Osteoblast (primary cell): ENCODE data around the gene RBM48. TPM values are rescaled to one million over a fixed set of nuclear protein-coding genes. Genes with fewer than 3 reads are reported as not detected.

Source experiments
- DNase-seq: peaks from one replicate; pipeline ENCODE4 v3.0.0; 2011; ENCODE audit warnings: low spot score, mixed read lengths; ENCODE audit not compliant: insufficient read length; ENCODE audit errors: missing footprints
- H2AFZ ChIP-seq: 2 replicates; pipeline ENCODE4 v1.6.0; 2011; ENCODE audit warnings: mild to moderate bottlenecking, low read length
- H3K27ac ChIP-seq: 2 replicates; pipeline ENCODE4 v1.5.1; 2011; ENCODE audit warnings: mild to moderate bottlenecking, low read depth, low read length, moderate library complexity
- H3K27me3 ChIP-seq: 2 replicates; pipeline ENCODE4 v1.6.0; 2012; ENCODE audit warnings: mild to moderate bottlenecking, control low read depth, inconsistent platforms, low read length, moderate library complexity; ENCODE audit not compliant: insufficient read depth
- H3K36me3 ChIP-seq: 2 replicates; pipeline ENCODE4 v1.5.1; 2011; ENCODE audit warnings: mild to moderate bottlenecking, low read length, control low read depth, moderate library complexity; ENCODE audit not compliant: insufficient read depth
- H3K4me1 ChIP-seq: 2 replicates; pipeline ENCODE4 v1.5.1; 2011; ENCODE audit warnings: mild to moderate bottlenecking, low read length, control low read depth, moderate library complexity; ENCODE audit not compliant: insufficient read depth
- H3K4me2 ChIP-seq: 2 replicates; pipeline ENCODE4 v1.6.0; 2011; ENCODE audit warnings: mild to moderate bottlenecking, low read length; ENCODE audit not compliant: insufficient read depth
- H3K4me3 ChIP-seq: fragments of 200-600 bp; sonication (generic); 3 replicates; pipeline ENCODE4 v1.5.1; 2012; ENCODE audit warnings: mild to moderate bottlenecking, low read length, inconsistent platforms; ENCODE audit not compliant: insufficient read depth
- H3K79me2 ChIP-seq: 2 replicates; pipeline ENCODE4 v1.6.0; 2012; ENCODE audit warnings: mild to moderate bottlenecking, low read length, control low read depth, inconsistent platforms; ENCODE audit not compliant: insufficient read depth
- H3K9me3 ChIP-seq: 2 replicates; pipeline ENCODE4 v1.5.1; 2011; ENCODE audit warnings: low read depth, low read length, control low read depth
- H4K20me1 ChIP-seq: 2 replicates; pipeline ENCODE4 v1.6.0; 2012; ENCODE audit warnings: mild to moderate bottlenecking, low read length, control low read depth; ENCODE audit not compliant: insufficient read depth
- CTCF ChIP-seq: IDR thresholded peaks from 2 replicates; pipeline ENCODE4 v1.5.1; 2011; ENCODE audit warnings: mild to moderate bottlenecking, low read depth, low read length, moderate library complexity; ENCODE audit errors: extremely low read depth
- total RNA-seq: library from RNA; depleted of rRNA; stranded (reverse); fragments of >200 nt; gene quantifications from 2 replicates; pipeline ENCODE4 v1.2.3, GENCODE V29; 2012

Gene RBM48
- total RNA-seq, 1 donor: 11.2 TPM

GRCh38 chr7:92557808-92558362 is 29.3 kb downstream of the RBM48 start:
- Histone ChIP-seq H3K4me2 (no peak overlapping the region), H3K79me2 (no peaks in the 10 kb centered on the region), H3K9me3 (no peaks in the 10 kb centered on the region), H3K4me1 (no peaks in the 10 kb centered on the region), H3K36me3 (peaks cover 20% of the 10 kb centered on the region), H3K27me3 (no peaks in the 10 kb centered on the region), H2AFZ (no peak overlapping the region), H3K27ac (no peak overlapping the region), H3K4me3 (no peak overlapping the region), H4K20me1 (no peaks in the 10 kb centered on the region)
- no peak for TF ChIP-seq CTCF
- no peak for DNase-seq

GRCh38 chr7:92560602-92561001 is 32.0 kb downstream of the RBM48 start:
- no peak overlapping the region for H3K4me3 ChIP-seq
- H4K20me1 ChIP-seq: no peaks in the 10 kb centered on the region
- no peaks in the 10 kb centered on the region for H3K4me1 ChIP-seq
- no peak for DNase-seq
- no peak overlapping the region for H3K4me2 ChIP-seq
- no peaks in the 10 kb centered on the region for H3K9me3 ChIP-seq
- no peak overlapping the region for H2AFZ ChIP-seq
- H3K79me2 ChIP-seq: no peaks in the 10 kb centered on the region
- no peak for TF ChIP-seq CTCF
- H3K27ac ChIP-seq: no peak overlapping the region
- H3K36me3 ChIP-seq: peaks cover 41% of the 10 kb centered on the region
- no peaks in the 10 kb centered on the region for H3K27me3 ChIP-seq

- no peaks in the 10 kb centered on the region for H4K20me1 ChIP-seq
Observed at GRCh38 chr7:92563345-92563744, 34.8 kb downstream of the RBM48 start.

GRCh38 chr7:92567460-92567859 is 38.9 kb downstream of the RBM48 start:
- Histone ChIP-seq H3K4me1 (peaks cover 4% of the 10 kb centered on the region), H3K36me3 (peaks cover 50% of the 10 kb centered on the region), H3K4me2 (peak overlapping the region; percentile 34), H3K9me3 (no peaks in the 10 kb centered on the region), H3K79me2 (peaks cover 7% of the 10 kb centered on the region), H3K27ac (peak overlapping the region; percentile 64), H2AFZ (no peak overlapping the region), H4K20me1 (no peaks in the 10 kb centered on the region), H3K4me3 (no peak overlapping the region), H3K27me3 (no peaks in the 10 kb centered on the region)
- peak; percentile 79 for DNase-seq
- no peak for TF ChIP-seq CTCF

More at GRCh38 chr7:92563345-92563744, 34.8 kb downstream of the RBM48 start:
- Histone ChIP-seq H3K79me2 (no peaks in the 10 kb centered on the region), H3K4me1 (peaks cover 4% of the 10 kb centered on the region), H2AFZ (no peak overlapping the region), H3K27ac (no peak overlapping the region), H3K36me3 (peaks cover 45% of the 10 kb centered on the region), H3K4me2 (no peak overlapping the region), H3K4me3 (no peak overlapping the region), H3K27me3 (no peaks in the 10 kb centered on the region), H3K9me3 (no peaks in the 10 kb centered on the region)
- no peak for TF ChIP-seq CTCF
- DNase-seq: no peak
